K562 (cell line): ENCODE measurements around the gene THRSP. TPM values are rescaled to one million over a fixed set of nuclear protein-coding genes. Genes with fewer than 3 reads are reported as not detected.

Experiments
- AFF1 ChIP-seq, 2 experiments: fragments of 450-650 bp; IDR thresholded peaks; 2 replicates each; pipeline ENCODE4 v1.6.1; 2018; ENCODE audit warnings: mild to moderate bottlenecking in 2 of 2, low read depth in 1 of 2; ENCODE audit not compliant: partially characterized antibody in 2 of 2
- ATF2 ChIP-seq: sonication (generic); formaldehyde crosslinking; IDR thresholded peaks from 2 replicates; pipeline ENCODE4 v1.8.1; 2022; ENCODE audit warnings: missing genetic modification reagents
- CHD4 ChIP-seq: fragments of 200-600 bp; sonication (generic); IDR thresholded peaks from 3 replicates; pipeline ENCODE4 v1.6.1; 2012; ENCODE audit warnings: low read depth, mild to moderate bottlenecking, mixed read lengths, low read length, inconsistent platforms; ENCODE audit not compliant: insufficient read depth, insufficient replicate concordance, poor library complexity, severe bottlenecking
- EWSR1 ChIP-seq: fragments of 450-650 bp; IDR thresholded peaks from 2 replicates; pipeline ENCODE4 v1.6.1; 2018; ENCODE audit warnings: borderline replicate concordance, mild to moderate bottlenecking, low read depth, moderate library complexity; ENCODE audit not compliant: partially characterized antibody
- GTF3C2 ChIP-seq: IDR thresholded peaks from 3 replicates; pipeline ENCODE4 v1.6.1; 2011; ENCODE audit warnings: borderline replicate concordance, mild to moderate bottlenecking, moderate library complexity; ENCODE audit not compliant: insufficient read length; ENCODE audit errors: extremely low read depth
- JUNB ChIP-seq: fragments of 450-650 bp; formaldehyde crosslinking; conservative IDR thresholded peaks from 2 replicates; pipeline ENCODE4 v1.4.0; 2020; ENCODE audit warnings: mild to moderate bottlenecking
- RERE ChIP-seq: sonication (generic); formaldehyde crosslinking; IDR thresholded peaks from 2 replicates; pipeline ENCODE4 v1.8.0; 2023; ENCODE audit warnings: missing genetic modification reagents, mild to moderate bottlenecking, borderline replicate concordance
- TOE1 ChIP-seq, 2 experiments: fragments of 450-650 bp in 1 of 2; sonication (generic) in 1 of 2; formaldehyde crosslinking in 1 of 2; IDR thresholded peaks; 2 replicates each; pipeline versions ENCODE4 v1.7.1 to v1.8.0; 2016 to 2022; ENCODE audit warnings: borderline replicate concordance in 2 of 2, mild to moderate bottlenecking in 2 of 2, antibody characterized with exemption in 1 of 2, inconsistent platforms in 1 of 2, low read depth in 1 of 2, missing genetic modification reagents in 1 of 2, moderate library complexity in 1 of 2
- ZNF586 ChIP-seq: fragments of 450-650 bp; formaldehyde crosslinking; conservative IDR thresholded peaks from 2 replicates; pipeline ENCODE4 v1.4.0; 2020; ENCODE audit warnings: mild to moderate bottlenecking, moderate library complexity
- polyA plus RNA-seq, 8 experiments: library from polyadenylated mRNA; depleted of rRNA in 4 of 8; stranded (reverse) in 5 of 8; unstranded in 3 of 8; fragments of >200 nt; fragmentation: Nextera tagmentation in 2 of 8; fragmentation: Illumina TruSeq in 1 of 8; extraction: Ambion mirVana in 2 of 8; extraction: Trizol in 1 of 8; gene quantifications; 2 replicates each; pipeline versions ENCODE4 v1.2.1 to v1.2.3, GENCODE V29; 2011 to 2014; ENCODE audit warnings: inconsistent platforms in 1 of 8, missing spikeins in 1 of 8
- total RNA-seq, 7 experiments: library from RNA; depleted of rRNA in 6 of 7; stranded (reverse); fragments of >200 nt in 6 of 7; fragmentation: Illumina TruSeq in 2 of 7; extraction: Trizol in 2 of 7; gene quantifications; 2 replicates each; pipeline versions ENCODE4 v1.2.1 to v1.2.3, GENCODE V29; 2011 to 2021; ENCODE audit warnings: low replicate concordance in 1 of 7

Gene THRSP
- total and polyA plus RNA-seq, 9 of the 15 experiments (the other 6 are each of a cell fraction or from before 2014, with no cell fraction given), result 0.23 to 0.56 (median 0.31) TPM; not detected in 2

GRCh38 chr11:78050964-78051831, 12.5 kb upstream of the THRSP start (continued):
- TF ChIP-seq AFF1 (IDR thresholded peaks at IDR 0.05; ENCODE audit: low read depth in 1 of 2, partially characterized antibody in 2 of 2) (no peak), ATF2 (CRISPR knock-in tag) (no peak), ZNF586 (CRISPR knock-in tag) (no peak), EWSR1 (no peak), CHD4 (no peak), TOE1 (IDR thresholded peaks at IDR 0.05; ENCODE audit: borderline replicate concordance) (0 out of 2 replicates have a peak, but pooled peaks have one; percentile 19), TOE1 (CRISPR knock-in tag; IDR thresholded peaks at IDR 0.05; ENCODE audit: borderline replicate concordance, low read depth) (no peak), JUNB (CRISPR knock-in tag) (no peak), RERE (CRISPR knock-in tag) (no peak), GTF3C2 (no peak)
